Transverse colon (tissue), 4 donors: ENCODE results near the gene EMCN. TPM values are rescaled to one million over a fixed set of nuclear protein-coding genes. Genes with fewer than 3 reads are reported as not detected.

Experiments
- DNase-seq: peaks from one replicate; pipeline ENCODE4 v3.0.0-alpha.2; 2019
- H3K27ac ChIP-seq, 4 donors: fragments of 200-600 bp; sonication (generic); 2 replicates each; pipeline ENCODE4 v1.5.1; 2016 to 2018; ENCODE audit warnings: inconsistent platforms in 4 of 4
- H3K27me3 ChIP-seq: fragments of 200-600 bp; sonication (generic); 2 replicates; pipeline ENCODE4 v1.5.1; 2017; ENCODE audit warnings: inconsistent platforms
- H3K36me3 ChIP-seq, 4 donors: fragments of 200-600 bp; sonication (generic); 2 replicates each; pipeline ENCODE4 v1.5.1; 2017 to 2019; ENCODE audit warnings: inconsistent platforms in 4 of 4
- H3K4me1 ChIP-seq, 4 donors: fragments of 200-600 bp; sonication (generic); 2 replicates each; pipeline ENCODE4 v1.5.1; 2017 to 2020; ENCODE audit warnings: inconsistent platforms in 4 of 4
- H3K4me3 ChIP-seq, 4 donors: fragments of 200-600 bp; sonication (generic); 1 replicate in 1 of 4; 2 replicates in 3 of 4; pipeline versions ENCODE4 v1.5.1 to v1.6.1; 2017 to 2019; ENCODE audit warnings: inconsistent platforms in 4 of 4
- H3K9me3 ChIP-seq, 2 donors: fragments of 200-600 bp; sonication (generic); 2 replicates each; pipeline ENCODE4 v1.5.1; 2017 to 2019; ENCODE audit warnings: inconsistent platforms in 2 of 2
- EP300 ChIP-seq: sonication (generic); formaldehyde crosslinking; IDR thresholded peaks from one replicate; pipeline ENCODE4 v1.6.1; 2017; ENCODE audit warnings: antibody characterized with exemption, low read depth
- POLR2A ChIP-seq: fragments of 450-650 bp; IDR thresholded peaks from one replicate; pipeline ENCODE4 v1.6.1; 2016; ENCODE audit warnings: antibody characterized with exemption, mild to moderate bottlenecking, moderate library complexity
- POLR2AphosphoS5 ChIP-seq, 3 donors: sonication (generic); formaldehyde crosslinking; IDR thresholded peaks; one replicate each; pipeline ENCODE4 v1.6.1; 2016; ENCODE audit warnings: antibody characterized with exemption in 3 of 3
- WGBS, 2 donors: methylation state at CpG; one replicate each; pipeline ENCODE4 v1.1.5; 2018; ENCODE audit warnings: low coverage in 1 of 2; 5-methylcytosine and 5-hydroxymethylcytosine counted together
- in situ Hi-C, 4 donors: fragments of 200-750 bp; cut with MboI; loops; one replicate each; pipeline versions ENCODE4 v1.15.0 to v1.15.1; 2017; ENCODE audit warnings: low sequenced_read_pairs in 3 of 4, low pct_ligation_motif_present in 1 of 4, low pct_unique_long_range_greater_than_20kb in 1 of 4
- intact Hi-C: fragments of 100-400 bp; cut with DNase I; formaldehyde crosslinking; loops from one replicate; pipeline ENCODE4 v1.15.1; 2023; ENCODE audit warnings: low total_unique reads
- total RNA-seq, 4 donors: library from RNA; depleted of rRNA; stranded (reverse); fragments of >200 nt; gene quantifications; one replicate each; pipeline ENCODE4 v1.1.0, GENCODE V29; 2016
- TF ChIP-seq, protein P1 (sequence below), 5 experiments: fragments of 200-600 bp in 3 of 5; fragments of 450-650 bp in 2 of 5; sonication (generic) in 3 of 5; IDR thresholded peaks; 1 replicate in 2 of 5; 2 replicates in 3 of 5; pipeline ENCODE4 v1.5.1; 2016 to 2017; ENCODE audit warnings: antibody characterized with exemption in 5 of 5, inconsistent platforms in 3 of 5, mild to moderate bottlenecking in 2 of 5, moderate library complexity in 1 of 5

Gene EMCN
- total RNA-seq, 4 donors from 2014 or later = 1.2 to 1.6 (median 1.5) TPM

DNA sequence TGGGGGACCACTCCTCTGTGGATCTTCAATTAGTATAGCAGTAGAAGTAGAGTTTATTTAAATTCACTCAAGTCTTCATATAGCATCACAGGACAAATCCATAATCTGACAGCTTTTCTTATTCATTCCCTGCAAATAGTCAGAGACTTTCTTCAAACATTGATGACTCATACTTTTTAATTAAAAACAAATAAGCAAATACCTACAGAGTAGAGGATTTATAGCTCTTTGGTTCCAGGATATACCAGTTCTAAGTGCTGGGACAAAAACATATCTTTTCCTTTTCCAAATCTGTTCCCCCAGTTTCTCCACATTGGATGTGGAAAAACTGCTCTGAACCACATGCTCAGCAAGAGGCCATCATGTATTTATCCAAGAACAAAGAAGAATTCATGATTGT lies 24.1 kb downstream of the EMCN start:
- H3K36me3 ChIP-seq = no peaks in the 10 kb centered on the region

DNA sequence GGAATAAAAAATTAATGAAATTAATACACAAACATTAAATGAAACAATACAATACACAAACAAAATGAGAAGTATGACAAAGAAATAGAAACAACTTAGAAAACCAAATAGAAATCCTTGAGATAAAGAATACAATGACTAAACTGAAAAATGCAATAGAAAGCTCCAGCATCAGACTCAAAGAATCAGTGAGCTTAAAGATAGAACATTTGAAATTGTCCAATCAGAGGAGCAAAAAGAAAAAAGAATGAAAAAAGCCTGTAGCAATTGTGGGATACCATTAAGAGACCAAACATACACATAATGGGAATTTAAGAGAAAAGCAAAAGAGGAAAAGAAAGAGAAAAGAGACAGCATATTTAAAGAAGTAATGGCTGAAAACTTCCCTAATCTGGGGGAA lies 25.7 kb downstream of the EMCN start:
- Histone ChIP-seq H3K4me1 (no peaks in the 10 kb centered on the region), H3K27ac (no peak overlapping the region), H3K27me3 (no peaks in the 10 kb centered on the region), H3K36me3 (no peaks in the 10 kb centered on the region), H3K4me3 (no peak overlapping the region), H3K9me3 (no peaks in the 10 kb centered on the region)
- intact Hi-C loops = no loop called here
- DNase-seq = no peak
- in situ Hi-C loops = no loop called here
- no peak for TF ChIP-seq POLR2A
- no peak for TF ChIP-seq POLR2AphosphoS5 (IDR thresholded peaks at IDR 0.05)
- TF ChIP-seq EP300 = no peak
- TF ChIP-seq, protein P1, sequence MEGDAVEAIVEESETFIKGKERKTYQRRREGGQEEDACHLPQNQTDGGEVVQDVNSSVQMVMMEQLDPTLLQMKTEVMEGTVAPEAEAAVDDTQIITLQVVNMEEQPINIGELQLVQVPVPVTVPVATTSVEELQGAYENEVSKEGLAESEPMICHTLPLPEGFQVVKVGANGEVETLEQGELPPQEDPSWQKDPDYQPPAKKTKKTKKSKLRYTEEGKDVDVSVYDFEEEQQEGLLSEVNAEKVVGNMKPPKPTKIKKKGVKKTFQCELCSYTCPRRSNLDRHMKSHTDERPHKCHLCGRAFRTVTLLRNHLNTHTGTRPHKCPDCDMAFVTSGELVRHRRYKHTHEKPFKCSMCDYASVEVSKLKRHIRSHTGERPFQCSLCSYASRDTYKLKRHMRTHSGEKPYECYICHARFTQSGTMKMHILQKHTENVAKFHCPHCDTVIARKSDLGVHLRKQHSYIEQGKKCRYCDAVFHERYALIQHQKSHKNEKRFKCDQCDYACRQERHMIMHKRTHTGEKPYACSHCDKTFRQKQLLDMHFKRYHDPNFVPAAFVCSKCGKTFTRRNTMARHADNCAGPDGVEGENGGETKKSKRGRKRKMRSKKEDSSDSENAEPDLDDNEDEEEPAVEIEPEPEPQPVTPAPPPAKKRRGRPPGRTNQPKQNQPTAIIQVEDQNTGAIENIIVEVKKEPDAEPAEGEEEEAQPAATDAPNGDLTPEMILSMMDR (IDR thresholded peaks at IDR 0.05) = no peak

More for the DNA sequence above, 24.1 kb downstream of the EMCN start:
- no peak for TF ChIP-seq POLR2AphosphoS5 (IDR thresholded peaks at IDR 0.05)
- no peak for TF ChIP-seq EP300
- TF ChIP-seq POLR2A = no peak
- TF ChIP-seq, protein P1 (IDR thresholded peaks at IDR 0.05) = no peak
- Histone ChIP-seq H3K4me3 (no peak overlapping the region), H3K4me1 (no peaks in the 10 kb centered on the region), H3K27me3 (no peaks in the 10 kb centered on the region), H3K27ac (no peak overlapping the region), H3K9me3 (no peaks in the 10 kb centered on the region)
- intact Hi-C loops (no loop called here), in situ Hi-C loops (no loop called here)
- no peak for DNase-seq

DNA sequence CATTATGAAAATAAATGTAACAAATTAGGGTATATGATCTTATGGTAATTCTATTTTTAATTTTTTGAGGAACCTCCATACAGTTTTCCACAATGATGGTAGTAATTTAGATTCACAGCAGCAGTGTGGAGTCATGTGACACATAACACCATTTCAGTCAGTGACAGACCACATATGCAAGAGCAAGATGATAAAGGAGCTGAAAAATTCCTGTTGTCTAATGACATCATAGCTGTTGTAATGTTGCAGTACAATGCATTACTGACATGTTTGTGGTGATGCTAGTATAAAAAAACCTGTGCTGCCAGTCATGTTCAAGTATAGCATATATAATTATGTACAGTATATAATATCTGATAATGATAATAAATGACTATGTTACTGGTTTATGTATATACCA lies 28.5 kb downstream of the EMCN start:
- Histone ChIP-seq H3K36me3 (no peaks in the 10 kb centered on the region), H3K27me3 (no peaks in the 10 kb centered on the region), H3K9me3 (no peaks in the 10 kb centered on the region), H3K4me1 (no peaks in the 10 kb centered on the region), H3K27ac (no peak overlapping the region), H3K4me3 (no peak overlapping the region)
- intact Hi-C loops = no loop called here
- in situ Hi-C loops = no loop called here
- no peak for TF ChIP-seq EP300
- TF ChIP-seq POLR2AphosphoS5 (IDR thresholded peaks at IDR 0.05) = no peak
- TF ChIP-seq, protein P1 (IDR thresholded peaks at IDR 0.05) = no peak
- DNase-seq = no peak

DNA sequence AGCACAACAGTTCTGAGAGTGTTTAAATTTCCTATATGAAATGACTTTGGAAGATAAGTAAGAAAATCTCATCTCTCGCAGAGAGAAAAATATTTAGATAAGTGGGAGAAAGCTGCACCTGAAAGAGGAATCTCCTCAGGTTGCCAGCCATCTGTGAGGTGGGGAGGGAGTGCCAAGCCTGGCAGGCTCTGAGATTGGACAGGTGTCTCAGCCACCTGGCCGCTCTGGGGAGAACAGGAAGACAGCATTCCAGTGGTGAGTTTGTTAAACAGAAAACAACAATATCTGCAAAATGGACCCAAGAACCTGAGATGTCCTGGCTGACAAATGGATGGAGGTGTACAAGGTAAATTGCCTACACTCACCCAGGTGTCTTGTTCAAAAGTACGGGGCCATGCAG lies 31.3 kb downstream of the EMCN start:
- DNase-seq = no peak

More for the DNA sequence above, 31.3 kb downstream of the EMCN start:
- Histone ChIP-seq H3K4me3 (no peak overlapping the region), H3K4me1 (no peaks in the 10 kb centered on the region), H3K36me3 (no peaks in the 10 kb centered on the region), H3K9me3 (no peaks in the 10 kb centered on the region), H3K27me3 (no peaks in the 10 kb centered on the region), H3K27ac (no peak overlapping the region)
- in situ Hi-C loops = no loop called here
- 66 to 80% methylated on average over 2 to 3 of the region's 3 CpGs for WGBS, 2 donors
- TF ChIP-seq POLR2AphosphoS5 (IDR thresholded peaks at IDR 0.05) (no peak), POLR2A (no peak), EP300 (no peak)
- TF ChIP-seq, protein P1 (IDR thresholded peaks at IDR 0.05) = no peak
- intact Hi-C loops = no loop called here
